ENCODE measurements around the gene SLC38A8. TPM values are rescaled to one million over a fixed set of nuclear protein-coding genes. Genes with fewer than 3 reads are reported as not detected.

SLC38A8 gene
- total RNA-seq, 1 donor from 2014 or later = not detected

DNA sequence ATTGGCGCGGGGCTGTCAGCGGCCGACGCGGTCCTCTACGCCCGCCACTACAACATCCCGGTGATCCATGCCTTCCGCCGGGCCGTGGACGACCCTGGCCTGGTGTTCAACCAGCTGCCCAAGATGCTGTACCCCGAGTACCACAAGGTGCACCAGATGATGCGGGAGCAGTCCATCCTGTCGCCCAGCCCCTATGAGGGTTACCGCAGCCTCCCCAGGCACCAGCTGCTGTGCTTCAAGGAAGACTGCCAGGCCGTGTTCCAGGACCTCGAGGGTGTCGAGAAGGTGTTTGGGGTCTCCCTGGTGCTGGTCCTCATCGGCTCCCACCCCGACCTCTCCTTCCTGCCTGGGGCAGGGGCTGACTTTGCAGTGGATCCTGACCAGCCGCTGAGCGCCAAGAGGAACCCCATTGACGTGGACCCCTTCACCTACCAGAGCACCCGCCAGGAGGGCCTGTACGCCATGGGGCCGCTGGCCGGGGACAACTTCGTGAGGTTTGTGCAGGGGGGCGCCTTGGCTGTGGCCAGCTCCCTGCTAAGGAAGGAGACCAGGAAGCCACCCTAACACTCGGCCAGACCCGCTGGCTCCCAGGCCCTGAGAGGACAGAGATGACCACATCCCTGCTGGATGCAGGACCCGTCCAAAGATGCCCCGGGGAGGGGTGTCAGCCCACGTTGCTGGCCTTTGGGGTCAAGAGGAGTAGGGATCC lies 77.0 kb downstream of the SLC38A8 start:
- intact Hi-C loops (cut with DNase I) = no loop called here
- no peak overlapping the region for H3K27ac ChIP-seq
- H3K9me3 ChIP-seq = no peaks in the 10 kb centered on the region
- H3K36me3 ChIP-seq = peaks cover 22 to 38% of the 10 kb centered on the region in 2 donors
- H3K27me3 ChIP-seq = peaks cover 5% of the 10 kb centered on the region
- TF ChIP-seq, protein P1, sequence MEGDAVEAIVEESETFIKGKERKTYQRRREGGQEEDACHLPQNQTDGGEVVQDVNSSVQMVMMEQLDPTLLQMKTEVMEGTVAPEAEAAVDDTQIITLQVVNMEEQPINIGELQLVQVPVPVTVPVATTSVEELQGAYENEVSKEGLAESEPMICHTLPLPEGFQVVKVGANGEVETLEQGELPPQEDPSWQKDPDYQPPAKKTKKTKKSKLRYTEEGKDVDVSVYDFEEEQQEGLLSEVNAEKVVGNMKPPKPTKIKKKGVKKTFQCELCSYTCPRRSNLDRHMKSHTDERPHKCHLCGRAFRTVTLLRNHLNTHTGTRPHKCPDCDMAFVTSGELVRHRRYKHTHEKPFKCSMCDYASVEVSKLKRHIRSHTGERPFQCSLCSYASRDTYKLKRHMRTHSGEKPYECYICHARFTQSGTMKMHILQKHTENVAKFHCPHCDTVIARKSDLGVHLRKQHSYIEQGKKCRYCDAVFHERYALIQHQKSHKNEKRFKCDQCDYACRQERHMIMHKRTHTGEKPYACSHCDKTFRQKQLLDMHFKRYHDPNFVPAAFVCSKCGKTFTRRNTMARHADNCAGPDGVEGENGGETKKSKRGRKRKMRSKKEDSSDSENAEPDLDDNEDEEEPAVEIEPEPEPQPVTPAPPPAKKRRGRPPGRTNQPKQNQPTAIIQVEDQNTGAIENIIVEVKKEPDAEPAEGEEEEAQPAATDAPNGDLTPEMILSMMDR (IDR thresholded peaks at IDR 0.05) = no peak
- H3K4me1 ChIP-seq = peaks cover 0 to 3% of the 10 kb centered on the region in 2 donors
- H3K4me3 ChIP-seq = no peak overlapping the region
- DNase-seq (ENCODE audit: low spot score in 2 of 2) = no peak

DNA sequence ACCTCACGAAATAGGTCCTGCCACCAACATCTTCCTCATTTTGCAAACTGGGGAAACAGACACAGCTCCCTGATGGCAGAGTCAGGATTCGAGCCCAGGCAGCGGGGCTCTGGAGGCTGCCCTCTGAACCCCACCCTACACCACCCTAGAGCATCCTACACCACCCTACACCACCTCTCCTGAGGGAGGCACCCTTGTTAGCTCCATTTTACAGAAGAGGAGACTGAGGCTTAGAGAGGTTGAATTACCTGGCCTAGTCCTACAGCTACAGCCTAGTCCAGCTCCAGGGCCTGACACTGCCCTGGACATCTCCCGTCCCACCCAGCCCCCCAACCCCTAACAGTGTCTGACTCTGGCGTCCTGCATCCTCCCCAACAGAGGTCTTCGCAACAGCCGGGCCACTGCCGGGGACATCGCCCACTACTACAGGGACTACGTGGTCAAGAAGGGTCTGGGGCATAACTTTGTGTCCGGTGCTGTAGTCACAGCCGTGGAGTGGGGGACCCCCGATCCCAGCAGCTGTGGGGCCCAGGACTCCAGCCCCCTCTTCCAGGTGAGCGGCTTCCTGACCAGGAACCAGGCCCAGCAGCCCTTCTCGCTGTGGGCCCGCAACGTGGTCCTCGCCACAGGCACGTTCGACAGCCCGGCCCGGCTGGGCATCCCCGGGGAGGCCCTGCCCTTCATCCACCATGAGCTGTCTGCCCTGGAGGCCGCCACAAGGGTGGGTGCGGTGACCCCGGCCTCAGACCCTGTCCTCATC lies 77.7 kb downstream of the SLC38A8 start:
- DNase-seq (ENCODE audit: low spot score in 2 of 2) = no peak
- Histone ChIP-seq H3K36me3 (peaks cover 29 to 46% of the 10 kb centered on the region in 2 donors), H3K4me1 (peaks cover 0 to 3% of the 10 kb centered on the region in 2 donors), H3K9me3 (no peaks in the 10 kb centered on the region), H3K27ac (no peak overlapping the region), H3K27me3 (peaks cover 5% of the 10 kb centered on the region), H3K4me3 (no peak overlapping the region)
- TF ChIP-seq, protein P1 (IDR thresholded peaks at IDR 0.05) = no peak
- intact Hi-C loops (cut with DNase I) = no loop called here

DNA sequence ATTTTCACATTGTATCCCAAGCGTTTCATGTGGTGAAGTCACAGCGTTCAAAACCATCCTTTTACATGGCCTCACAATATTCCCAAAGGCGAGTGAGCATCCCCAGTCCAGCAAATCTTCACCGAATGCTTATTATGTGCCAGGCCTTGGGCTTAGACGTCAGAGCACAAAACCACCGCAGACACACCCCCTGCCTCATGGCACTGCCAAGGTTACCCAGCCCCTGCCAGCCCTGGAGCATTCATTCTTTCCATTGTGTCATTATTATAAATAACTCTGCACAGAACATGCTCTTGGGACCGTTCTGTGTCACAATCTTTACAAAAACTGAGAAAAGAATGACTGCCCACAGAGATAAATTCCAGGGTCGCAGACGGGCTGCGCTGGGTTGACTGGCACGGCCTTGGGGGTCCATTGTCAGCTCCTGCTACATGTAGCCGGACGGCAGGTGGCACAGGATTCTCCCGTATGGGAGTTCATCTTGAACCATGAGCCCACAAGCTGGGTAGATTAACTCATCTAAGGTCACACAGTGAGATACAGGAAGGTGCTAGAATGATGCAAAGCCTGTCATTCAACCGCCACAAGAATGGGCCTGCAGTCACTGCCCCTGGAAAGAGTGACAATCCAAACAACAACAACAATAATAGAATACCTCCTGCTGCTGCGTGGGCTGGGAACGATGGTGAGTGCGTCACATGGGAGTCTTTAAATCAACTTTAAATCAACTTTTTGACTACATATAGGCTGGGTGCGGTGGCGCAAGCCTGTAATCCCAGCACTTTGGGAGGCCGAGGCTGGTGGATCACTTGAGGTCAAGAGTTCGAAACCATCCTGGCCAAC lies 79.1 kb downstream of the SLC38A8 start:
- H3K9me3 ChIP-seq = no peaks in the 10 kb centered on the region
- peaks cover 0 to 3% of the 10 kb centered on the region in 2 donors for H3K4me1 ChIP-seq
- intact Hi-C loops (cut with DNase I) = no loop called here
- DNase-seq (ENCODE audit: low spot score in 2 of 2) = peak in 1 of 2 donors; percentile 75
- no peak overlapping the region for H3K4me3 ChIP-seq
- H3K27me3 ChIP-seq = no peaks in the 10 kb centered on the region
- TF ChIP-seq, protein P1 (IDR thresholded peaks at IDR 0.05) = no peak
- H3K36me3 ChIP-seq = peaks cover 36 to 59% of the 10 kb centered on the region in 2 donors
- peak overlapping the region; percentile 61 to 71 for H3K27ac ChIP-seq

DNA sequence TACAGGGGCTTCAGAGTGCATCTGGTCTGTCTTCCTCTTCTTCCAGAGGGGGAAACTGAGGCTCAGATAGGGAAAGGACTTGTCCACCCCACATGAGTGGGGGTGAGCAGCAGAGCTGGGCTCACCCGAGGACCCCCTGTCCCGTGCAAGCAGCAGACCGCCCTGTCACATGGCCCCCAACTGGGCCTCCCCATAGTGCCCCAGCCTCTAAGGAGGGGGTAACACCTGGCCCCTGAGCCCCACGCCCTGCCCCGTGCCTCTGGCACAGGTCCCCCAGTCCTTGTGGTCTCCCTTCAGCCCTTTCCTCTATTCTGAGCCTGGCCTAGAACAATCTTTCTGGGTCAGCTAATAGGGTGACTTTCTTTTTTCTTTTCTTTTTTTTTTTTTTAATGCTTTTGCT lies 81.0 kb downstream of the SLC38A8 start:
- TF ChIP-seq, protein P1 (IDR thresholded peaks at IDR 0.05) = no peak
- H3K9me3 ChIP-seq = no peaks in the 10 kb centered on the region
- H3K4me3 ChIP-seq = no peak overlapping the region
- intact Hi-C loops (cut with DNase I) = no loop called here
- H3K4me1 ChIP-seq = no peaks in the 10 kb centered on the region
- no peak overlapping the region for H3K27ac ChIP-seq
- H3K36me3 ChIP-seq = peaks cover 36 to 68% of the 10 kb centered on the region in 2 donors
- no peak for DNase-seq (ENCODE audit: low spot score in 2 of 2)
- H3K27me3 ChIP-seq = no peaks in the 10 kb centered on the region

DNA sequence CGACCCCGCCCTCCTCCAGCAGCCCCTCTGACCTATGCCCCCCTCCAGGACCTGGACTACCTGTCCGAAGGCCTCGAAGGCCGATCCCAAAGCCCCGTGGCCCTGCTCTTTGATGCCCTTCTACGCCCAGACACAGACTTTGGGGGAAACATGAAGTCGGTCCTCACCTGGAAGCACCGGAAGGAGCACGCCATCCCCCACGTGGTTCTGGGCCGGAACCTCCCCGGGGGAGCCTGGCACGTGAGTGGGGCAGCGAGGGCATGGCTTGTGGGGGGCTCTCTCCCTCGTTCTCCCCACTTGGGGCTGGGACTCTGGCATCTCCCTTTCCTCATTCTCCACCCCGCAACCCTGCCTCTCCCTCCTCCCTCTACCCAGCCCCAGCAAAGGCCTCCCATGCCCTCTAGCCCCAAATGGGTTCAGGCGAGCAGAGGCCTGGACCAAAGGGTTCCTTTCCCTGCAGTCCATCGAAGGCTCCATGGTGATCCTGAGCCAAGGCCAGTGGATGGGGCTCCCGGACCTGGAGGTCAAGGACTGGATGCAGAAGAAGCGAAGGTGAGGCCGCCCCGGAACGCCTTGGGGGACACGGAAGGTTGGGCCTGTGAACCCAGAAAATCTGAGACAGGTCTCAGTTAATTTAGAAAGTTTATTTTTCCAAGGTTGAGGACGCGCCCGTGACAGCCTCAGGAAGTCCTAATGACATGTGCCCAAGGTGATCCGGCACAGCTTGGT lies 81.9 kb downstream of the SLC38A8 start:
- H3K27me3 ChIP-seq = no peaks in the 10 kb centered on the region
- no peak overlapping the region for H3K27ac ChIP-seq
- intact Hi-C loops (cut with DNase I) = no loop called here
- H3K36me3 ChIP-seq = peaks cover 32 to 62% of the 10 kb centered on the region in 2 donors
- H3K4me3 ChIP-seq = no peak overlapping the region
- TF ChIP-seq, protein P1 (IDR thresholded peaks at IDR 0.05) = no peak
- no peaks in the 10 kb centered on the region for H3K4me1 ChIP-seq
- no peaks in the 10 kb centered on the region for H3K9me3 ChIP-seq
- no peak for DNase-seq (ENCODE audit: low spot score in 2 of 2)

Measured in ascending aorta (tissue), 2 donors.